Ammon's horn (tissue), 1 donor: Measurements from ENCODE around the gene CXorf65.

ENCODE experiments used
- DNase-seq: peaks from one replicate; pipeline ENCODE4 v3.0.0-alpha.2; 2016; ENCODE audit warnings: low spot score

CXorf65 gene

GRCh38 chrX:71106427-71106826 lies at the start of gene CXorf65:
Gene CXorf65 (minus strand): TSS chrX:71106740. CDS start chrX:71106556, 184 bp downstream.
- DNase-seq: no peak

GRCh38 chrX:71154641-71155040 lies 48.1 kb upstream of the CXorf65 start:
- no peak for DNase-seq

- DNase-seq: no peak
Measured at GRCh38 chrX:71154196-71154595, 47.7 kb upstream of the CXorf65 start.

- DNase-seq: no peak
Measured at GRCh38 chrX:71151366-71151765, 44.8 kb upstream of the CXorf65 start.

- DNase-seq: no peak
Measured at GRCh38 chrX:71148278-71148663, 41.7 kb upstream of the CXorf65 start.

DNA sequence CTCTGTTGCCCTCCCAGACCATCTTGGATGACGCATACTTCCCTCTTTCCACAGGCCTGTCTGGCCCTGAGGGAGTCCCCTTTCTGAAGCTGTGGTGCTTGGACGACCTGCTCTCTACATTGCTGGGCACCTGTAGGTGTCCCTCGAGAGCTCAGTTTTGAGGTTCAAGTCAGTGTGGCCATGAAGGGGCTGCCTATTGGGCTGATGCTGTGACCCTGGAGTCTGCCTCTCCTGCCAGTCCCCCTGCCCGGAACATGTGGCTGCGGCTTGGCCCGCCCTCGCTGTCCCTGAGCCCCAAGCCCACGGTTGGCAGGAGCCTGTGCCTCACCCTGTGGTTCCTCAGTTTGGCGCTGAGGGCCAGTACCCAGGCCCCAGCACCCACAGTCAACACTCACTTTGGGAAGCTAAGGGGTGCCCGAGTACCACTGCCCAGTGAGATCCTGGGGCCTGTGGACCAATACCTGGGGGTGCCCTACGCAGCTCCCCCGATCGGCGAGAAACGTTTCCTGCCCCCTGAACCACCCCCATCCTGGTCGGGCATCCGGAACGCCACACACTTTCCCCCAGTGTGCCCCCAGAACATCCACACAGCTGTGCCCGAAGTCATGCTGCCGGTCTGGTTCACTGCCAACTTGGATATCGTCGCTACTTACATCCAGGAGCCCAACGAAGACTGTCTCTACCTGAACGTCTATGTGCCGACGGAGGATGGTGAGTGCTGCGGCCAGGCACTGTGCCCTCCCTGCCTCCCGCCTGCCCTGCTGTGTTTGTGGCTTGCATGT lies 41.1 kb upstream of the CXorf65 start:
- peak; percentile 49 for DNase-seq

DNA sequence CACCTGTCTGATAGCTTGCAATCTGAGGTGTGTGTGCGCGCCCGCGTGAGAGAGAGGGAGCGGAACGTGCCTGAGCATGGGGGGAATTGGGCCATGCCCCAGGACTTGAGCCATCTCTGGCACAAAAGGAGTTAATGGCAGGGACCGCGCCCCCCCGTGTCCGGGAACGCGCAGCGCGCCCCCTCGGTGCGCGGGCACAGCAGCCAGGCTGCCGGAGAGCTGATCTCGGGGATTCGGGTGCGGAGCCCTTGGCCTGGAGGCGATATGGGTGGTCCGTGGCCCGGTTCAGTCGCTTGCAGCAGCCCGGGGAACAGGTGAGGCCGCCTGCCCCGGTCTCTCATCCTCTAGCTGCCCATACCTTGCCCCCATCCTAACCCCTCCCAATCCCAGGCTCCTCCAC lies 38.1 kb upstream of the CXorf65 start, which contains the start of gene NLGN3:
NLGN3 (plus strand) TSS at position 191 of the 400 bp plus-strand sequence. CDS start 2,909 bp downstream, outside the sequence.
- DNase-seq: peak; percentile 43

- peak; percentile 64 for DNase-seq
Measured at GRCh38 chrX:71143508-71143907, 37.0 kb upstream of the CXorf65 start.

- no peak for DNase-seq
Measured at GRCh38 chrX:71140440-71140839, 33.9 kb upstream of the CXorf65 start.

- no peak for DNase-seq
Measured at GRCh38 chrX:71131510-71131909, 25.0 kb upstream of the CXorf65 start.

DNA sequence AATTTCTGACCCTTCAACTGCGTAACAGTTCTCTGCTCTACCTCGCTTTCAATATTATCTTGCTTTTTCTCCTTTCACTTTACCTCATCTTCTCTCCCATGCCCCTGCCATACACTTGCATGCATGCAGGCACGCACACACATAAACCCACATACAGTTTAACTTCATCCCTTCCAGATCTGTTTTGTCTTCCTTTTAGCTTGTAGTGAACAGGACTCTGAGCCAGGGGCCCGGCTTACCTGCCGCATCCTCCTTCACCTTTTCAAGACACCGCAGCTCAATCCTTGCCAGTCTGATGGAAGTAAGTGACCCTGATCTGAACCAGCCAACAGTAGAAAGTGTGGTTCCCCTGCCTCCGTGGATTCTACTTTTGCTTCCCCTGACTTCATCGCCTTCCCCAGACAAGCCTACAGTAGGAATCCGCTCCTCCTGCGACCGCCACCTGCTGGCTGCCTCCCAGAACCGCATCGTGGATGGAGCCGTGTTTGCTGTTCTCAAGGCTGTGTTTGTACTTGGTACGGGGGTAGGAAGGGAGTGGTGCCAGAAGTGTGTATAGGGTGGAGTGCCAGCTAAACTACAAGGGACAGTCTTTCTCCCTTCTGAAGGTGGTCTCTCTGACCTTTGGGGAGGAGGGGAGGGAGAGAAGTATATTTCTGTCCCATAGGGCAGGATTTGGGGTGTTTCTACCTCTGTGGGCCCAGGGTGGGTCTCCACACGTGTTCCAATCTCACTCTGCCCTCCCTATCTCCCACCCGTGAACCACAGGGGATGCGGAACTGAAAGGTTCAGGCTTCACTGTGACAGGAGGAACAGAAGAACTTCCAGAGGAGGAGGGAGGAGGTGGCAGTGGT lies 22.6 kb upstream of the CXorf65 start:
- peak; percentile 78 for DNase-seq

DNA sequence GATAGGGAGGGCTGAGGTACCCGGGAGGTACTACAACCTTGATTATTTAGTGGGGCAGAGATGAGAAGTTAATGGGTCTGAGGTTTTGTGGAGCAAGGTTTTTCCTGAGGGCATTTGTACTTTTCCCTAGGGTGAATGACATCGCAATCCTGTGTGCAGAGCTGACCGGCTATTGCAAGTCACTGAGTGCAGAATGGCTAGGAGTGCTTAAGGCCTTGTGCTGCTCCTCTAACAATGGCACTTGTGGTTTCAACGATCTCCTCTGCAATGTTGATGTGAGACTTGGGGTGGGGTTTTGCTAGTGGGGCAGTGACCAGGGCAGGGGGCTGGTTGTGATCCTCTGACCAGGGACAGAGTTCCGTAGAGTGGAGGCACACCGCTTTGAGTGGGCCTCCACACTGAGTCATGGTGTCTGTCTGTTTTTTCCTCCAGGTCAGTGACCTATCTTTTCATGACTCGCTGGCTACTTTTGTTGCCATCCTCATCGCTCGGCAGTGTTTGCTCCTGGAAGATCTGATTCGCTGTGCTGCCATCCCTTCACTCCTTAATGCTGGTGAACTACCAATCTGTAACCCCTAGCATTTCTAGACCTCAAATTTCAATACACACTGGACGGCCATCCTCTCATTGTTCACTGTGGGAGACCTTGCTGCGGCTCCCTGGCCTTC lies 21.8 kb upstream of the CXorf65 start:
- DNase-seq: no peak

- DNase-seq: peak; percentile 16
Measured at GRCh38 chrX:71118985-71119535, 12.5 kb upstream of the CXorf65 start.

DNA sequence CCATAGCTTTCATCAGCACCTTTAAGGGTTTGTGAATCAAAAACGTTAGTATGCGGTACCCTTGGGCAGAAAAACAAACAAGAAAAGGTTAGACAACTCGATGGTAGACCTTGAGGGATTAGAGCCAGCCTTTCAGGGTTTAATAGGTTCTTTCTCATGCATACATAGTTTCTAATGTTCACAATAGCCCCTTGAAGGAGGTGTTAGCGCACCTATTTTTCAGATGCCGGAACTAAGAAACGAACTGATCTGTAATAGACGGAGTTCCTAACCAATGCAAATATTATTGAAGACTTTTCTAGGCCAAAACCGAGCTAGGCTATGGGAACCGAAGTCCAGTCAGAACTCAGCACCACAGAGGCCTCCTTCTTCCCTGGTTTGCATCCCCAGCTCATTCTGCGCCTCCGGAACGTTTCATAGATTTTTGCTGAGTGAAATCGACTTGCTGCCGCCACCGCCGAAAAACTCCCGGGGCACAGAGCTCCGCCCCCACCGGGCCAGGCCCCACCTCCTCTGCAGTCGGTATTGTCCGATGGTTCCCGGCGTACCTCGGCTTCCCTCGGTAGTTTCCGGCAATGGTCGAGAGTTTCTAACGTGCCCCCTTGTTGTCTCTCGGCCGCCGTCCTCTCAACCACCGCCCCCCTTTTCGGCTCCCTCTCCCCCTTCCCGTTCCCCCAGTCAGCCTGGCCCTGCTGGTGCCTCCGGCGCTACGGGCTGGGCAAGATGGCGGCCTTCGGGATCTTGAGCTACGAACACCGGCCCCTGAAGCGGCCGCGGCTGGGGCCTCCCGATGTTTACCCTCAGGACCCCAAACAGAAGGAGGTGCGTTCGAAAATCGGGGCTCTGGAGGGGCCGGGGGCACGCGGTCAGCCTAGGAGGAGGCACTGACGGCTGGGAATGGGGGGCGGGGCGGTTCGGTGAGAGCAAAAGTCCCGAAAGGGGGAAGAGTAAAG lies 11.8 kb upstream of the CXorf65 start, which contains the start of gene MED12:
MED12 (plus strand) TSS at position 565 of the 953 bp plus-strand sequence; CDS start at position 724, 159 bp downstream.
- peak; percentile 87 for DNase-seq

DNA sequence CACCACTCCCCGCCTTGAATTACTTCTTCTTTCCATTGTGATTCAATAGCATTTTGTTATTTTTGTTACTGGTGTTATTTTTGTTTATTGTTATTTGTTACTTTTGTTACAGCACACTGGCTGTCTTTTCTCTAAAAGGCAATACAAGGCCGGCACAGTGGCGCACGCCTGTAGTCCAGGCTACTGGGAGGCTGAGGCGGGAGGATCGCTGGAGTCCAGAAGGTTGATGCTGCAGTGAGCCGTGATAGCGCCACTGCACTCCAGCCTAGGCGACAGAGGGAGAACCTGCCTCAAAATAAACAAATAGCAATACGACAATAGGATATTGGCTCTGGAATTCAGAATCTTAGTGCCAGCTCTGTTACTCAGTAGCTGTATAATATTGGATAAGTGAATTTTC lies 10.8 kb upstream of the CXorf65 start:
- DNase-seq: no peak

DNA sequence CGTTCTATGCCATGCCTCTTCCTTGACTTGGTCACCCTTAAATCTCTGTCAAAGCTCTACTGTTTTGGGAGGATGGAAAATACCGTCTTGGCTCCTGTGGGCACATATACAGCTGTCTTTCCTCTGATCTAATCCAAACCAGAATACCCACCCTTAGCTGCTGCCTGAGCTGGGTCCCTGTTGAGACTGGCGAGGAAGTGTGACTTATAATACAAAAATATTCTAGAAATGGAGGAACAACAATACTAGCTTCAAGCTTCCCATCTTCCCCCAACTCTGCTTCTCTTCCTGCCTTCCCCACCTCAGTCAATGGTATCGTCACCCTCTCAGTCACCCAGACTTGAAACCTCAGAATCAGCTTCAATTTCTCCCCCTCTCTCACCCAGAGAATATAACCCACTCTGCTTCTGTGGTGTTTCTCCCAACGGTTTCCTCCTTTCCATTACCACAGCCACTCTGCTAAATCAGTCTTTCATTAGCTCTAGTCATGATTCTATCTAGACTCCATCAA lies 5.4 kb upstream of the CXorf65 start:
- no peak for DNase-seq

- no peak for DNase-seq
Measured at GRCh38 chrX:71111141-71111843, 4.8 kb upstream of the CXorf65 start, which contains the start of gene IL2RG. Gene IL2RG (minus strand): TSS chrX:71111577. CDS start chrX:71111539, 38 bp downstream.

DNA sequence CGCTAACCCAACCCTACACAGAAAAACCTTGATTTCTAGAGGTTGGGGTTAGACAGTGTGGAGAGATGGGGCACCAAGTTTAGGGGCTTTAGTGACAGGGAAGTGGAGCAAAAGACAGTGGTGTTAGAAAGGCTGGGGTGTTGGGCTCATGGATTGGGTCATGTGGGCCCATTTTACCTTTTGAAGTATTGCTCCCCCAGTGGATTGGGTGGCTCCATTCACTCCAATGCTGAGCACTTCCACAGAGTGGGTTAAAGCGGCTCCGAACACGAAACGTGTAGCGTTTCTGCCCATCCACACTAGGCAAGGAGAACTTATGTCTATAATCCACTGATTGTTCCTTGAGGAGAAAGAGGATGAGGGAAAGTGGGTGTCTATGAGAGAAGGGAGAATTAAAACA lies 2.5 kb upstream of the CXorf65 start:
- no peak for DNase-seq

GRCh38 chrX:71107762-71108360 lies 1.3 kb upstream of the CXorf65 start:
- no peak for DNase-seq
